ENCODE results near the gene CFAP221. TPM values are rescaled to one million over a fixed set of nuclear protein-coding genes. Genes with fewer than 3 reads are reported as not detected.

Gene CFAP221
- polyA plus RNA-seq, 1 donor (not counting 4 experiments of a cell fraction or from before 2014, with no cell fraction given) = not detected

DNA sequence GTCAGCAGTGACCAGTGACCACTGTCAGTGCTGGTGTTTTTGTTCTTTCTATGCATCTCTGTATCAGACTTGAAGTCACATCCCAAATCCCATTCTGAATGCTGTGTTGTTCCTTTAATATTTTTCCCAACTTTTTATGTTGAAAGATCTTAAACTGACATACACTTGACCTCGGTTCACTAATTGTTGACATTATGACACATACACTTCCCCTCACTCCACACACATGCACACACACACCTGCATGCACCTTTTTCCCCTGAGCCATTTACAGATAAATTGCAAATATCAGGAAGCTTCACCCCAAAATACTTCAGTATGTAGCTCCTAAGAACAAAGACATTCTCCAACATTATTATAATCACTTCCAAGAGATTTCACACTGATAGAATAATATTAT, 62.4 kb downstream of the CFAP221 start:
- Histone ChIP-seq H3K4me2 (ENCODE audit: control insufficient read depth, extremely low read depth, insufficient read depth, low read depth, low read length) (no peak overlapping the region), H3K27ac (ENCODE audit: control insufficient read depth, insufficient read depth, low read length) (no peak overlapping the region), H3K9me3 (ENCODE audit: control insufficient read depth, low read depth, low read length) (no peaks in the 10 kb centered on the region), H3K4me3 (ENCODE audit: control insufficient read depth in 2 of 3, extremely low read depth in 1 of 3, insufficient read depth in 2 of 3, low read depth in 1 of 3, low read length in 3 of 3) (no peak overlapping the region), H4K20me1 (ENCODE audit: control insufficient read depth, extremely low read depth, insufficient read depth, low read length) (no peaks in the 10 kb centered on the region), H2AFZ (ENCODE audit: control insufficient read depth, low read length) (no peak overlapping the region), H3K27me3 (ENCODE audit: control insufficient read depth, extremely low read depth, insufficient read depth, low read length) (peaks cover 5% of the 10 kb centered on the region), H3K9me1 (ENCODE audit: control insufficient read depth, extremely low read depth, insufficient read depth, low read length) (no peaks in the 10 kb centered on the region), H3K9ac (ENCODE audit: control insufficient read depth, extremely low read depth, insufficient read depth, low read length) (no peak overlapping the region), H3K36me3 (ENCODE audit: control insufficient read depth in 2 of 2, extremely low read depth in 1 of 2, insufficient read depth in 2 of 2, low read length in 2 of 2) (no peaks in the 10 kb centered on the region), H3K4me1 (ENCODE audit: control insufficient read depth, extremely low read depth, insufficient read depth, low read length) (no peaks in the 10 kb centered on the region), H3K79me2 (ENCODE audit: control insufficient read depth, insufficient read depth, low read length) (no peaks in the 10 kb centered on the region)
- no peak for FAIRE-seq
- dilution Hi-C loops (cut with MboI; ENCODE audit: extremely low pct_ligation_motif_present, low sequenced_read_pairs) = no loop called here
- TF ChIP-seq, protein P1, sequence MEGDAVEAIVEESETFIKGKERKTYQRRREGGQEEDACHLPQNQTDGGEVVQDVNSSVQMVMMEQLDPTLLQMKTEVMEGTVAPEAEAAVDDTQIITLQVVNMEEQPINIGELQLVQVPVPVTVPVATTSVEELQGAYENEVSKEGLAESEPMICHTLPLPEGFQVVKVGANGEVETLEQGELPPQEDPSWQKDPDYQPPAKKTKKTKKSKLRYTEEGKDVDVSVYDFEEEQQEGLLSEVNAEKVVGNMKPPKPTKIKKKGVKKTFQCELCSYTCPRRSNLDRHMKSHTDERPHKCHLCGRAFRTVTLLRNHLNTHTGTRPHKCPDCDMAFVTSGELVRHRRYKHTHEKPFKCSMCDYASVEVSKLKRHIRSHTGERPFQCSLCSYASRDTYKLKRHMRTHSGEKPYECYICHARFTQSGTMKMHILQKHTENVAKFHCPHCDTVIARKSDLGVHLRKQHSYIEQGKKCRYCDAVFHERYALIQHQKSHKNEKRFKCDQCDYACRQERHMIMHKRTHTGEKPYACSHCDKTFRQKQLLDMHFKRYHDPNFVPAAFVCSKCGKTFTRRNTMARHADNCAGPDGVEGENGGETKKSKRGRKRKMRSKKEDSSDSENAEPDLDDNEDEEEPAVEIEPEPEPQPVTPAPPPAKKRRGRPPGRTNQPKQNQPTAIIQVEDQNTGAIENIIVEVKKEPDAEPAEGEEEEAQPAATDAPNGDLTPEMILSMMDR (optimal IDR thresholded peaks at IDR 0.05 in 1 of 3, IDR thresholded peaks at IDR 0.05 in 1 of 3, conservative IDR thresholded peaks at IDR 0.05 in 1 of 3; ENCODE audit: extremely low read depth in 1 of 3, insufficient read depth in 2 of 3, low read length in 3 of 3) = no peak
- TF ChIP-seq EZH2 (IDR thresholded peaks at IDR 0.05; ENCODE audit: low read length) = no peak
- no peak for DNase-seq (ENCODE audit: low read depth, low spot score)

DNA sequence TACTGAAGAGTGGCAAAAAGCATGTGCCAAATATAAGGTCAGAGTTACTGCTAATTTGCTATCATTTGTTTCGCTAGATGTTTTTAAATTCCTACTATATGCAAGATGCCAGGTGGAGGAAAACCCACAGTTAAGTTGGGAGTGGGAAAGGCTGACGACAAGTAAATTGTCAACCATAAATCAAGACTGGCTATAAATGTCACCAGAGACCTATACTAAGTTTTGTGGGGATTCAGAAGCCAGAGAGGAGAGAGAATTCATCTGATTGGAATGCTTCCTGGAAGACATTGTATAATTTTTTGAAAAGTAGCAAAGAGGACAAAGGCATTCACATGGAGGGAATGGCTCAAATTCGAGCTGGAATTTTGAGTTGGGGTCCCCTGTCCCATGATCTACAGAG, 64.3 kb downstream of the CFAP221 start:
- FAIRE-seq (no peak), DNase-seq (ENCODE audit: low read depth, low spot score) (no peak)
- dilution Hi-C loops (cut with MboI; ENCODE audit: extremely low pct_ligation_motif_present, low sequenced_read_pairs) = no loop called here

More for the DNA sequence above, 64.3 kb downstream of the CFAP221 start:
- H3K4me2 ChIP-seq (ENCODE audit: control insufficient read depth, extremely low read depth, insufficient read depth, low read depth, low read length) = no peak overlapping the region
- H3K27me3 ChIP-seq (ENCODE audit: control insufficient read depth, extremely low read depth, insufficient read depth, low read length) = peaks cover 5% of the 10 kb centered on the region
- H3K36me3 ChIP-seq (ENCODE audit: control insufficient read depth in 2 of 2, extremely low read depth in 1 of 2, insufficient read depth in 2 of 2, low read length in 2 of 2) = no peaks in the 10 kb centered on the region
- H3K4me1 ChIP-seq (ENCODE audit: control insufficient read depth, extremely low read depth, insufficient read depth, low read length) = no peaks in the 10 kb centered on the region
- no peaks in the 10 kb centered on the region for H3K79me2 ChIP-seq (ENCODE audit: control insufficient read depth, insufficient read depth, low read length)
- no peak overlapping the region for H3K4me3 ChIP-seq (ENCODE audit: control insufficient read depth in 2 of 3, extremely low read depth in 1 of 3, insufficient read depth in 2 of 3, low read depth in 1 of 3, low read length in 3 of 3)
- H3K9ac ChIP-seq (ENCODE audit: control insufficient read depth, extremely low read depth, insufficient read depth, low read length) = no peak overlapping the region
- H4K20me1 ChIP-seq (ENCODE audit: control insufficient read depth, extremely low read depth, insufficient read depth, low read length) = no peaks in the 10 kb centered on the region
- H2AFZ ChIP-seq (ENCODE audit: control insufficient read depth, low read length) = no peak overlapping the region
- H3K27ac ChIP-seq (ENCODE audit: control insufficient read depth, insufficient read depth, low read length) = no peak overlapping the region
- no peak for TF ChIP-seq EZH2 (IDR thresholded peaks at IDR 0.05; ENCODE audit: low read length)
- TF ChIP-seq, protein P1 (optimal IDR thresholded peaks at IDR 0.05 in 1 of 3, IDR thresholded peaks at IDR 0.05 in 1 of 3, conservative IDR thresholded peaks at IDR 0.05 in 1 of 3; ENCODE audit: extremely low read depth in 1 of 3, insufficient read depth in 2 of 3, low read length in 3 of 3) = no peak
- H3K9me1 ChIP-seq (ENCODE audit: control insufficient read depth, extremely low read depth, insufficient read depth, low read length) = no peaks in the 10 kb centered on the region
- no peaks in the 10 kb centered on the region for H3K9me3 ChIP-seq (ENCODE audit: control insufficient read depth, low read depth, low read length)

All from keratinocyte (primary cell).